ENCODE results near the gene LRRC17.

DNA sequence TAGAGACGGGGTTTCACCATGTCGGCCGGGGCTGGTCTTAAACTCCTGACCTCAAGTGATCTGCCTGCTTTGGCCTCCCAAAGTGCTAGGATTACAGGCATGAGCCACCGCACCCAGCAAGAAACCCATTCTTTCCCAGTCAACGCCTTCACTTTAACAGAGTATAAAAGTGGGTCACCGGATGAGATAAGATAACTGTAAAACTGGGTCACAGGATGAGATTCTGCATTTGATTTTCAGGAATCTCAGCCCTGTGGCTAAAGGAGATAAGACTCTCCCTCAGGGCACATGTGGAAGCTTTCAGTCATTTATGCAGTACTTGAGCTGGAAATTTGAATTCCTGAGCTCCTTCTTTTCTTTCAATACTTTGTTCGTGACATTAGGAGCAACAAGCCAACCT lies 70.8 kb downstream of the LRRC17 start:
- TF ChIP-seq EZH2 (IDR thresholded peaks at IDR 0.05; ENCODE audit: borderline replicate concordance, low read depth, low read length, severe bottlenecking) = no peak
- TF ChIP-seq, protein P1, sequence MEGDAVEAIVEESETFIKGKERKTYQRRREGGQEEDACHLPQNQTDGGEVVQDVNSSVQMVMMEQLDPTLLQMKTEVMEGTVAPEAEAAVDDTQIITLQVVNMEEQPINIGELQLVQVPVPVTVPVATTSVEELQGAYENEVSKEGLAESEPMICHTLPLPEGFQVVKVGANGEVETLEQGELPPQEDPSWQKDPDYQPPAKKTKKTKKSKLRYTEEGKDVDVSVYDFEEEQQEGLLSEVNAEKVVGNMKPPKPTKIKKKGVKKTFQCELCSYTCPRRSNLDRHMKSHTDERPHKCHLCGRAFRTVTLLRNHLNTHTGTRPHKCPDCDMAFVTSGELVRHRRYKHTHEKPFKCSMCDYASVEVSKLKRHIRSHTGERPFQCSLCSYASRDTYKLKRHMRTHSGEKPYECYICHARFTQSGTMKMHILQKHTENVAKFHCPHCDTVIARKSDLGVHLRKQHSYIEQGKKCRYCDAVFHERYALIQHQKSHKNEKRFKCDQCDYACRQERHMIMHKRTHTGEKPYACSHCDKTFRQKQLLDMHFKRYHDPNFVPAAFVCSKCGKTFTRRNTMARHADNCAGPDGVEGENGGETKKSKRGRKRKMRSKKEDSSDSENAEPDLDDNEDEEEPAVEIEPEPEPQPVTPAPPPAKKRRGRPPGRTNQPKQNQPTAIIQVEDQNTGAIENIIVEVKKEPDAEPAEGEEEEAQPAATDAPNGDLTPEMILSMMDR (IDR thresholded peaks at IDR 0.05; ENCODE audit: borderline replicate concordance, extremely low read depth, low read length, poor library complexity, severe bottlenecking) = no peak
